ENCODE results near the gene SNX14. TPM values are rescaled to one million over a fixed set of nuclear protein-coding genes. Genes with fewer than 3 reads are reported as not detected.
A peak's percentile ranks its signal among the peaks of the same experiment; 100 is the strongest.

SNX14 gene
- total RNA-seq, 1 experiment from 2014 or later, result 119 TPM

DNA sequence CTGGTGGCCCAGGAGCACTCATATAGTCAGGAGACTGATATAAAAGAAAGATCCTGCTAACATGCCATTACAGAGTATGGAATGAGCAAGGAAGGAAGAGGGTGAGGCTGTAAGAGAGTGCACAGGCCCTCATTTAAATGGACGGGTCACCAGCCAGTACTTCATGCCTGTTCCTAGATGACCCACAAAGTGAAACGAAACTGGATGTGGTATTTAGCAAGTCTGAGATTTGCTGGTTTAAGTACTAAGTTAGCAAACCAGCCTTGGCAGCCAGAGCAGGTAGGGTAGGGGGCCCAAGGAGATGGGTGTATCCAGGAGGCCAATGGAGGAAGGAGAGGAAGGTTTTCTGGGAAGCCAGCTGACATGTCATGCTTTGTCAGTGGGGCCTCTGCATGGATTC lies 127.9 kb downstream of the SNX14 start:
- intact Hi-C loops (cut with micrococcal nuclease; ENCODE audit: unreplicated experiment), result loop anchor here (10.0 kb wide), 1 partner anchor 61 kb away; no protein-coding TSS in a partner anchor
- H3K4me3 ChIP-seq (ENCODE audit: low read depth in 2 of 2, low read length in 2 of 2), result no peak overlapping the region
- no peaks in the 10 kb centered on the region for H3K9me3 ChIP-seq (ENCODE audit: control insufficient read depth, insufficient read depth, low read depth, low read length)
- peaks cover 73% of the 10 kb centered on the region for H3K4me1 ChIP-seq (ENCODE audit: control insufficient read depth, insufficient read depth, low read length)
- H3K27ac ChIP-seq (ENCODE audit: low read length), result peak overlapping the region; percentile 90
- ATAC-seq, result no peak
- no TSS peak for BruUV-seq (replicated peaks)
- in situ Hi-C loops (cut with HindIII; ENCODE audit: low pct_unique_long_range_greater_than_20kb, low sequenced_read_pairs), result no loop called here
- H3K27me3 ChIP-seq (ENCODE audit: control insufficient read depth, insufficient read depth, low read length), result no peaks in the 10 kb centered on the region
- ChIA-PET CTCF (interaction anchor here (0.6 kb wide), 1 partner anchor 1229 kb away, joined by 3 read pairs; no protein-coding TSS in a partner anchor), POLR2A (no interaction called here)
- H3K36me3 ChIP-seq (ENCODE audit: control insufficient read depth, insufficient read depth, low read length), result no peaks in the 10 kb centered on the region
- no peak for DNase-seq (ENCODE audit: low read depth, low spot score)
- TF ChIP-seq, protein P1, sequence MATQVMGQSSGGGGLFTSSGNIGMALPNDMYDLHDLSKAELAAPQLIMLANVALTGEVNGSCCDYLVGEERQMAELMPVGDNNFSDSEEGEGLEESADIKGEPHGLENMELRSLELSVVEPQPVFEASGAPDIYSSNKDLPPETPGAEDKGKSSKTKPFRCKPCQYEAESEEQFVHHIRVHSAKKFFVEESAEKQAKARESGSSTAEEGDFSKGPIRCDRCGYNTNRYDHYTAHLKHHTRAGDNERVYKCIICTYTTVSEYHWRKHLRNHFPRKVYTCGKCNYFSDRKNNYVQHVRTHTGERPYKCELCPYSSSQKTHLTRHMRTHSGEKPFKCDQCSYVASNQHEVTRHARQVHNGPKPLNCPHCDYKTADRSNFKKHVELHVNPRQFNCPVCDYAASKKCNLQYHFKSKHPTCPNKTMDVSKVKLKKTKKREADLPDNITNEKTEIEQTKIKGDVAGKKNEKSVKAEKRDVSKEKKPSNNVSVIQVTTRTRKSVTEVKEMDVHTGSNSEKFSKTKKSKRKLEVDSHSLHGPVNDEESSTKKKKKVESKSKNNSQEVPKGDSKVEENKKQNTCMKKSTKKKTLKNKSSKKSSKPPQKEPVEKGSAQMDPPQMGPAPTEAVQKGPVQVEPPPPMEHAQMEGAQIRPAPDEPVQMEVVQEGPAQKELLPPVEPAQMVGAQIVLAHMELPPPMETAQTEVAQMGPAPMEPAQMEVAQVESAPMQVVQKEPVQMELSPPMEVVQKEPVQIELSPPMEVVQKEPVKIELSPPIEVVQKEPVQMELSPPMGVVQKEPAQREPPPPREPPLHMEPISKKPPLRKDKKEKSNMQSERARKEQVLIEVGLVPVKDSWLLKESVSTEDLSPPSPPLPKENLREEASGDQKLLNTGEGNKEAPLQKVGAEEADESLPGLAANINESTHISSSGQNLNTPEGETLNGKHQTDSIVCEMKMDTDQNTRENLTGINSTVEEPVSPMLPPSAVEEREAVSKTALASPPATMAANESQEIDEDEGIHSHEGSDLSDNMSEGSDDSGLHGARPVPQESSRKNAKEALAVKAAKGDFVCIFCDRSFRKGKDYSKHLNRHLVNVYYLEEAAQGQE (IDR thresholded peaks at IDR 0.05; ENCODE audit: insufficient read depth in 1 of 2, low read depth in 2 of 2, low read length in 1 of 2), result no peak
- TF ChIP-seq SIN3A (IDR thresholded peaks at IDR 0.05; ENCODE audit: borderline replicate concordance, insufficient read depth, low read depth, low read length) (no peak), POLR2AphosphoS5 (IDR thresholded peaks at IDR 0.05; ENCODE audit: low read depth, low read length) (no peak), TCF7L2 (IDR thresholded peaks at IDR 0.05; ENCODE audit: low read depth, low read length) (no peak)
- TF ChIP-seq, protein P2, sequence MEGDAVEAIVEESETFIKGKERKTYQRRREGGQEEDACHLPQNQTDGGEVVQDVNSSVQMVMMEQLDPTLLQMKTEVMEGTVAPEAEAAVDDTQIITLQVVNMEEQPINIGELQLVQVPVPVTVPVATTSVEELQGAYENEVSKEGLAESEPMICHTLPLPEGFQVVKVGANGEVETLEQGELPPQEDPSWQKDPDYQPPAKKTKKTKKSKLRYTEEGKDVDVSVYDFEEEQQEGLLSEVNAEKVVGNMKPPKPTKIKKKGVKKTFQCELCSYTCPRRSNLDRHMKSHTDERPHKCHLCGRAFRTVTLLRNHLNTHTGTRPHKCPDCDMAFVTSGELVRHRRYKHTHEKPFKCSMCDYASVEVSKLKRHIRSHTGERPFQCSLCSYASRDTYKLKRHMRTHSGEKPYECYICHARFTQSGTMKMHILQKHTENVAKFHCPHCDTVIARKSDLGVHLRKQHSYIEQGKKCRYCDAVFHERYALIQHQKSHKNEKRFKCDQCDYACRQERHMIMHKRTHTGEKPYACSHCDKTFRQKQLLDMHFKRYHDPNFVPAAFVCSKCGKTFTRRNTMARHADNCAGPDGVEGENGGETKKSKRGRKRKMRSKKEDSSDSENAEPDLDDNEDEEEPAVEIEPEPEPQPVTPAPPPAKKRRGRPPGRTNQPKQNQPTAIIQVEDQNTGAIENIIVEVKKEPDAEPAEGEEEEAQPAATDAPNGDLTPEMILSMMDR (IDR thresholded peaks at IDR 0.05), result no peak

DNA sequence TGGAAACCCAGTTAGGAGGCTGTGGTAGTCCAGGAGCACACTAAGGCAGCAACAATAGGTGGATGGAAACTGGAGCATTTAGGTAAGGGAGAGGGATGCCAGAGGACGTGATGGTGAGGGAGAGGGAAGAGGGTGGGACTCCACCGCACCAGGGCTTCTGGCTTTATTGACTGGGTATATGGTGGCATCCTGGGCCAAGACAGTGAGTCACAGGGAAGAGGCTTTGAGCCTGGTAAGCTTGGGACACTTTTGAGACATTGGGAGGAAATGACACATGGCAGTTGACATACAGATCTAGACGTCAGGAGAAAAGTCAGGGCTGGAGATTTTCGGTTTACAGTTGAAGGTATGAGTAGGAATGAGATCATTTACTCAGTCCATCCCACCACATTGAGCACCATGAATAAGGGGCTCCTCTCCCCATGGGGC lies 128.9 kb downstream of the SNX14 start:
- H3K4me1 ChIP-seq (ENCODE audit: control insufficient read depth, insufficient read depth, low read length), result peaks cover 81% of the 10 kb centered on the region
- H3K27ac ChIP-seq (ENCODE audit: low read length), result peak overlapping the region; percentile 90
- TSS peak; percentile 61 for BruUV-seq (replicated peaks)
- DNase-seq (ENCODE audit: low read depth, low spot score) (peak; percentile 93), ATAC-seq (peak; percentile 81)
- H3K27me3 ChIP-seq (ENCODE audit: control insufficient read depth, insufficient read depth, low read length), result no peaks in the 10 kb centered on the region
- intact Hi-C loops (cut with micrococcal nuclease; ENCODE audit: unreplicated experiment), result loop anchor here (10.0 kb wide), 1 partner anchor 60 kb away; no protein-coding TSS in a partner anchor
- H3K36me3 ChIP-seq (ENCODE audit: control insufficient read depth, insufficient read depth, low read length), result no peaks in the 10 kb centered on the region
- no peak for TF ChIP-seq TCF7L2 (IDR thresholded peaks at IDR 0.05; ENCODE audit: low read depth, low read length)
- POLR2A ChIA-PET, result interaction anchor here (1.2 to 2.2 kb wide), 2 partner anchors 14 to 16 kb away, joined by 5 to 9 read pairs; no protein-coding TSS in a partner anchor
- H3K4me3 ChIP-seq (ENCODE audit: low read depth in 2 of 2, low read length in 2 of 2), result peak overlapping the region in 1 of 2 experiments; percentile 35; a peak in 2 of 4 replicates
- H3K9me3 ChIP-seq (ENCODE audit: control insufficient read depth, insufficient read depth, low read depth, low read length), result no peaks in the 10 kb centered on the region
- CTCF ChIA-PET, result no interaction called here
- in situ Hi-C loops (cut with HindIII; ENCODE audit: low pct_unique_long_range_greater_than_20kb, low sequenced_read_pairs), result no loop called here

DNA sequence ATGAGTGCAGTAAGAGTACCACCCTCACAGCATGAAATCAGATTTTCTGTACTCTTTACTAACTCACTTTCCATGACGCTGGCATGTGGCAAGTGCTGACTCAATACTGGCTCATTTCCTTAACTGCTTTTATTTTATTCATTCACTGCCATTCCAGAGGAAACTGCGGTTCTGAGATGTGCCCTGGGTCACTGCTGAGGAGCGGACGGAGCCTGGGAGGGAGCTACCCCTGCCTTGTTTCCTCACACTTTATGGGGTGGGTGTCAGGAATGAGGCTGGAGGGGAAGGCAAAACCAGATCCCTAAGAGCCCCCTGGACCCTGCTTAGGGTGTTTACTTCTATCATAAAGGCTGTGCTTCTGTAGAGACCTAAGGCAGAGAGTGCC lies 129.4 kb downstream of the SNX14 start:
- Histone ChIP-seq H3K27me3 (ENCODE audit: control insufficient read depth, insufficient read depth, low read length) (no peaks in the 10 kb centered on the region), H3K36me3 (ENCODE audit: control insufficient read depth, insufficient read depth, low read length) (no peaks in the 10 kb centered on the region), H3K9me3 (ENCODE audit: control insufficient read depth, insufficient read depth, low read depth, low read length) (no peaks in the 10 kb centered on the region), H3K27ac (ENCODE audit: low read length) (peak overlapping the region; percentile 90), H3K4me1 (ENCODE audit: control insufficient read depth, insufficient read depth, low read length) (peaks cover 81% of the 10 kb centered on the region), H3K4me3 (ENCODE audit: low read depth in 2 of 2, low read length in 2 of 2) (peak overlapping the region in 1 of 2 experiments; percentile 35; a peak in 2 of 4 replicates)
- in situ Hi-C loops (cut with HindIII; ENCODE audit: low pct_unique_long_range_greater_than_20kb, low sequenced_read_pairs), result no loop called here
- ChIA-PET CTCF (interaction anchor here (1.7 kb wide), 1 partner anchor 18 kb away, joined by 10 read pairs; no protein-coding TSS in a partner anchor), POLR2A (interaction anchor here (1.2 to 2.2 kb wide), 3 partner anchors 9 to 15 kb away, joined by 3 to 9 read pairs (median 5); no protein-coding TSS in a partner anchor)
- intact Hi-C loops (cut with micrococcal nuclease; ENCODE audit: unreplicated experiment), result loop anchor here (10.0 kb wide), 1 partner anchor 59 kb away; no protein-coding TSS in a partner anchor
- TF ChIP-seq POLR2AphosphoS5 (IDR thresholded peaks at IDR 0.05; ENCODE audit: low read depth, low read length), result peak; percentile 27; the same call in 1 of the 2 replicates
- TF ChIP-seq, protein P2 (IDR thresholded peaks at IDR 0.05), result no peak
- ATAC-seq, result peak; percentile 81
- DNase-seq (ENCODE audit: low read depth, low spot score), result peak; percentile 96
- no TSS peak for BruUV-seq (replicated peaks)

Measured in Panc1 (cell line).